K562 (cell line): ENCODE measurements around the gene ZNF500. TPM values are rescaled to one million over a fixed set of nuclear protein-coding genes. Genes with fewer than 3 reads are reported as not detected.

Source experiments
- ATAC-seq: fragments of 200-7000 bp; cut with Tn5 transposase; 3 replicates; pipeline ENCODE4 v1.9.1; 2020; ENCODE audit warnings: moderate library complexity
- BruUV-seq: library from RNA; stranded (reverse); fragments of 400-500 nt; replicated peaks from 2 replicates; lab custom pipeline; 2021; lab: Mats Ljungman, UMichigan
- CTCF ChIA-PET: fragments of 300-600 bp; formaldehyde crosslinking; extraction: SDS; loops from one replicate; lab custom pipeline; 2021; ENCODE audit warnings: low intra/inter-chr PET ratio; lab: Yijun Ruan, JAX
- POLR2A ChIA-PET: fragments of 300-600, 350-650 bp; sonication (Branson Sonifier 250); formaldehyde crosslinking; extraction: SDS; loops from one replicate; lab custom pipeline; 2021; ENCODE audit warnings: antibody characterized with exemption, inconsistent platforms; lab: Yijun Ruan, JAX
- DNase-seq, 4 experiments: peaks; one replicate each; pipeline versions ENCODE4 v3.0.0 to v3.0.0-alpha.2; 2011 to 2018; ENCODE audit warnings: low spot score in 3 of 4, mixed read lengths in 3 of 4; ENCODE audit errors: extremely low read depth in 1 of 4
- FAIRE-seq: peaks from 2 replicates; lab custom pipeline; 2011; peaks lifted over from hg19 to GRCh38; lab: Jason Lieb, UNC
- H2AFZ ChIP-seq: 2 replicates; pipeline ENCODE4 v1.6.0; 2011; ENCODE audit warnings: low read depth, low read length, control low read depth, inconsistent platforms
- H3K27ac ChIP-seq: fragments of 200-600 bp; 3 replicates; pipeline ENCODE4 v1.8.0; 2011; ENCODE audit warnings: low read depth, mild to moderate bottlenecking, control low read depth, inconsistent platforms, low read length, moderate library complexity, mixed read lengths; ENCODE audit errors: extremely low read depth
- H3K27me3 ChIP-seq, 2 experiments: fragments of 300-600 bp in 1 of 2; 2 replicates in 1 of 2; 3 replicates in 1 of 2; pipeline versions ENCODE4 v1.6.0 to v1.8.0; 2011; ENCODE audit warnings: inconsistent platforms in 2 of 2, low read length in 2 of 2, mild to moderate bottlenecking in 1 of 2, mixed read lengths in 1 of 2, moderate library complexity in 1 of 2; ENCODE audit not compliant: control insufficient read depth in 2 of 2, insufficient read depth in 2 of 2
- H3K36me3 ChIP-seq: fragments of 300-600 bp; 3 replicates; pipeline ENCODE4 v1.8.0; 2011; ENCODE audit warnings: mild to moderate bottlenecking, low read length, inconsistent platforms; ENCODE audit not compliant: control insufficient read depth, insufficient read depth
- H3K4me1 ChIP-seq, 2 experiments: fragments of 200-600 bp in 1 of 2; replicated peaks in 1 of 2; 2 replicates in 1 of 2; 3 replicates in 1 of 2; pipeline versions ENCODE4 v1.5.1 to v1.8.0; 2011; ENCODE audit warnings: inconsistent platforms in 2 of 2, low read length in 2 of 2, mild to moderate bottlenecking in 1 of 2, mixed read lengths in 1 of 2, moderate library complexity in 1 of 2; ENCODE audit not compliant: control insufficient read depth in 2 of 2, insufficient read depth in 2 of 2
- H3K4me2 ChIP-seq: 2 replicates; pipeline ENCODE4 v1.6.1; 2011; ENCODE audit warnings: low read length, control low read depth, inconsistent platforms, mixed read lengths; ENCODE audit not compliant: insufficient read depth
- H3K4me3 ChIP-seq: fragments of 200-600 bp; sonication (generic), shearing (Covaris generic); 2 replicates; pipeline ENCODE4 v1.5.1; 2016; ENCODE audit warnings: control low read depth, inconsistent platforms
- H3K79me2 ChIP-seq: fragments of 200-600 bp; 3 replicates; pipeline ENCODE4 v1.8.0; 2011; ENCODE audit warnings: low read length, inconsistent platforms; ENCODE audit not compliant: control insufficient read depth, insufficient read depth
- H3K9ac ChIP-seq, 2 experiments: 2 replicates each; pipeline versions ENCODE4 v1.6.0 to v1.6.1; 2011; ENCODE audit warnings: low read depth in 2 of 2, low read length in 2 of 2, control low read depth in 1 of 2, inconsistent platforms in 1 of 2, mild to moderate bottlenecking in 1 of 2, mixed read lengths in 1 of 2; ENCODE audit not compliant: insufficient read depth in 1 of 2
- H3K9me1 ChIP-seq: one replicate; pipeline ENCODE4 v1.6.0; 2011; ENCODE audit warnings: inconsistent platforms, mild to moderate bottlenecking, low read length, moderate library complexity; ENCODE audit not compliant: control insufficient read depth, insufficient read depth
- H3K9me3 ChIP-seq: replicated peaks from 2 replicates; pipeline ENCODE4 v1.5.1; 2011; ENCODE audit warnings: low read depth, low read length, inconsistent platforms; ENCODE audit not compliant: control insufficient read depth, insufficient read depth
- H4K20me1 ChIP-seq: replicated peaks from 2 replicates; pipeline ENCODE4 v1.6.1; 2011; ENCODE audit warnings: low read length, inconsistent platforms, mixed read lengths; ENCODE audit not compliant: control insufficient read depth, insufficient read depth
- CEBPG ChIP-seq, 3 experiments: fragments of 200-800 bp in 1 of 3; sonication (Bioruptor generic) in 1 of 3; sonication (generic) in 1 of 3; formaldehyde crosslinking in 1 of 3; IDR thresholded peaks in 2 of 3; conservative IDR thresholded peaks in 1 of 3; 2 replicates each; pipeline versions ENCODE4 v1.6.1 to v1.8.0; 2016 to 2022; ENCODE audit warnings: missing compliant biosample characterization in 2 of 3, missing genetic modification characterization in 2 of 3, mild to moderate bottlenecking in 1 of 3, missing genetic modification reagents in 1 of 3
- EP400 ChIP-seq: fragments of 450-650 bp; IDR thresholded peaks from 2 replicates; pipeline ENCODE4 v1.6.1; 2017; ENCODE audit warnings: antibody characterized with exemption, mild to moderate bottlenecking, moderate library complexity
- MAX ChIP-seq: sonication (generic); formaldehyde crosslinking; IDR thresholded peaks from 2 replicates; pipeline ENCODE4 v1.9.0; 2022; ENCODE audit warnings: mild to moderate bottlenecking, missing genetic modification reagents
- SAFB2 ChIP-seq: fragments of 200-400 bp; formaldehyde crosslinking; IDR thresholded peaks from 2 replicates; pipeline ENCODE4 v1.6.1; 2018; ENCODE audit warnings: borderline replicate concordance, low read length, low read depth, moderate library complexity; ENCODE audit not compliant: severe bottlenecking
- VEZF1 ChIP-seq: fragments of 200-800 bp; sonication (Bioruptor generic); IDR thresholded peaks from 2 replicates; pipeline ENCODE4 v1.6.1; 2017; ENCODE audit warnings: missing genetic modification characterization, missing compliant biosample characterization
- ZKSCAN3 ChIP-seq: fragments of 250-450 bp; sonication (Bioruptor Pico); IDR thresholded peaks from 2 replicates; pipeline ENCODE4 v1.4.0; 2020
- ZNF512 ChIP-seq: IDR thresholded peaks from 2 replicates; pipeline ENCODE4 v1.6.1; 2016; ENCODE audit warnings: missing genetic modification characterization, missing compliant biosample characterization
- WGBS: fragments of 100-300 bp; shearing (Covaris generic); methylation state at CpG from one replicate; pipeline ENCODE4 v1.1.6; 2016; ENCODE audit warnings: low coverage, mixed read lengths; ENCODE audit not compliant: insufficient coverage; ENCODE audit errors: missing lambda C conversion rate; 5-methylcytosine and 5-hydroxymethylcytosine counted together
- in situ Hi-C: fragments of 300-500 bp; cut with MboI; formaldehyde crosslinking; loops from 4 replicates; pipeline ENCODE4 v1.15.0; 2018; ENCODE audit warnings: inconsistent platforms, mixed read lengths
- intact Hi-C: fragments of 100-400 bp; cut with micrococcal nuclease; formaldehyde crosslinking; loops from 2 replicates; pipeline ENCODE4 v1.14.2; 2022
- polyA plus RNA-seq, 8 experiments: library from polyadenylated mRNA; depleted of rRNA in 4 of 8; stranded (reverse) in 5 of 8; unstranded in 3 of 8; fragments of >200 nt; fragmentation: Nextera tagmentation in 2 of 8; fragmentation: Illumina TruSeq in 1 of 8; extraction: Ambion mirVana in 2 of 8; extraction: Trizol in 1 of 8; gene quantifications; 2 replicates each; pipeline versions ENCODE4 v1.2.1 to v1.2.3, GENCODE V29; 2011 to 2014; ENCODE audit warnings: inconsistent platforms in 1 of 8, missing spikeins in 1 of 8
- total RNA-seq, 7 experiments: library from RNA; depleted of rRNA in 6 of 7; stranded (reverse); fragments of >200 nt in 6 of 7; fragmentation: Illumina TruSeq in 2 of 7; extraction: Trizol in 2 of 7; gene quantifications; 2 replicates each; pipeline versions ENCODE4 v1.2.1 to v1.2.3, GENCODE V29; 2011 to 2021; ENCODE audit warnings: low replicate concordance in 1 of 7
- TF ChIP-seq, protein P1 (sequence below), 2 experiments: fragments of 450-650 bp in 1 of 2; sonication (generic) in 1 of 2; formaldehyde crosslinking in 1 of 2; IDR thresholded peaks in 1 of 2; conservative IDR thresholded peaks in 1 of 2; 2 replicates each; pipeline versions ENCODE4 v1.6.1 to v1.8.1; 2016 to 2023; ENCODE audit warnings: mild to moderate bottlenecking in 2 of 2, moderate library complexity in 2 of 2, inconsistent platforms in 1 of 2, missing genetic modification reagents in 1 of 2

Gene ZNF500
- total and polyA plus RNA-seq, 9 of the 15 experiments (the other 6 are each of a cell fraction or from before 2014, with no cell fraction given) = 0.80 to 20.8 (median 5.3) TPM

- Histone ChIP-seq H3K4me2 (peak overlapping the region; percentile 12; the same call in 1 of the 2 replicates), H4K20me1 (no peaks in the 10 kb centered on the region; the same call in 1 of the 2 replicates), H3K27me3 (no peaks in the 10 kb centered on the region), H3K9me1 (no peaks in the 10 kb centered on the region), H3K27ac (peak overlapping the region; percentile 78; the same call in 2 of the 3 replicates), H3K4me1 (peaks cover 35 to 62% of the 10 kb centered on the region in 2 experiments), H3K4me3 (peak overlapping the region; percentile 89; the same call in 1 of the 2 replicates), H3K36me3 (peaks cover 51% of the 10 kb centered on the region), H2AFZ (0 out of 2 replicates have a peak overlapping the region, but pooled peaks have one; percentile 61), H3K79me2 (peaks cover 6% of the 10 kb centered on the region; the same call in 2 of the 3 replicates), H3K9me3 (no peaks in the 10 kb centered on the region), H3K9ac (peak overlapping the region in 1 of 2 experiments; percentile 46; a peak in 2 of 4 replicates)
- ChIA-PET CTCF (no interaction called here), POLR2A (interaction anchor here (0.6 to 2.6 kb wide), 7 partner anchors 10 to 102 kb away, joined by 3 to 9 read pairs (median 4); no protein-coding TSS in a partner anchor)
- intact Hi-C loops (loop anchor here (2.0 to 5.0 kb wide), 2 partner anchors 43 to 86 kb away; partner anchors contain the start of genes GLYR1 and UBN1), in situ Hi-C loops (no loop called here)
- no TSS peak for BruUV-seq
- TF ChIP-seq MAX (no peak), SAFB2 (no peak), CEBPG (CRISPR knock-in tag; IDR thresholded peaks at IDR 0.05) (peak; percentile 63; the same call in 1 of the 2 replicates), CEBPG (tag; conservative IDR thresholded peaks at IDR 0.05 in 1 of 2, IDR thresholded peaks at IDR 0.05 in 1 of 2) (no peak; a peak in 1 of 4 replicates), EP400 (0 out of 2 replicates have a peak, but pooled peaks have one; percentile 23), ZNF512 (tag) (peak; percentile 28; the same call in 1 of the 2 replicates), VEZF1 (CRISPR knock-in tag) (peak; percentile 16; the same call in 1 of the 2 replicates), ZKSCAN3 (CRISPR knock-in tag) (no peak)
- TF ChIP-seq, protein P1, sequence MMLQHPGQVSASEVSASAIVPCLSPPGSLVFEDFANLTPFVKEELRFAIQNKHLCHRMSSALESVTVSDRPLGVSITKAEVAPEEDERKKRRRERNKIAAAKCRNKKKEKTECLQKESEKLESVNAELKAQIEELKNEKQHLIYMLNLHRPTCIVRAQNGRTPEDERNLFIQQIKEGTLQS (IDR thresholded peaks at IDR 0.05) = peak; percentile 51; the same call in 1 of the 2 replicates
- TF ChIP-seq, protein P1 (CRISPR knock-in tag; conservative IDR thresholded peaks at IDR 0.05) = no peak
- ATAC-seq = peak; percentile 4; the same call in 1 of the 3 replicates
- DNase-seq = peak in 1 of 4 experiments; percentile 51
- FAIRE-seq = peak; percentile 32
- 30% methylated on average over 8 of the region's 8 CpGs for WGBS
Measured at GRCh38 chr16:4803401-4803844, 36.5 kb upstream of the ZNF500 start.
